Smooth muscle cell (in vitro differentiated cells): ENCODE results near the gene JAK1. TPM values are rescaled to one million over a fixed set of nuclear protein-coding genes. Genes with fewer than 3 reads are reported as not detected.

Experiments
- DNase-seq: peaks from one replicate; lab custom pipeline; 2025; ENCODE audit not compliant: unreplicated experiment; lab: John Stamatoyannopoulos, UW
- H2AFZ ChIP-seq: fragments of 200-600 bp; sonication (generic); 2 replicates; pipeline ENCODE4 v1.6.0; 2016; ENCODE audit warnings: antibody characterized with exemption, low read depth, mild to moderate bottlenecking
- H3F3A ChIP-seq: fragments of 200-600 bp; sonication (generic); 2 replicates; pipeline ENCODE4 v1.6.0; 2017; ENCODE audit warnings: antibody characterized with exemption, low read depth
- H3K27ac ChIP-seq: fragments of 200-600 bp; sonication (generic); 2 replicates; pipeline ENCODE4 v1.5.1; 2016; ENCODE audit warnings: low read depth, mild to moderate bottlenecking
- H3K27me3 ChIP-seq: fragments of 200-600 bp; sonication (generic); 2 replicates; pipeline ENCODE4 v1.6.1; 2016; ENCODE audit warnings: low read depth, mild to moderate bottlenecking
- H3K36me3 ChIP-seq: fragments of 200-600 bp; sonication (generic); 2 replicates; pipeline ENCODE4 v1.5.1; 2016; ENCODE audit warnings: low read depth
- H3K4me1 ChIP-seq: fragments of 200-600 bp; sonication (generic); 2 replicates; pipeline ENCODE4 v1.5.1; 2016; ENCODE audit warnings: low read depth
- H3K4me2 ChIP-seq: fragments of 200-600 bp; sonication (generic); 2 replicates; pipeline ENCODE4 v1.6.0; 2016; ENCODE audit warnings: mild to moderate bottlenecking
- H3K4me3 ChIP-seq: fragments of 200-600 bp; sonication (generic); 2 replicates; pipeline ENCODE4 v1.5.1; 2016; ENCODE audit warnings: mild to moderate bottlenecking
- H3K79me2 ChIP-seq: fragments of 200-600 bp; sonication (generic); 2 replicates; pipeline ENCODE4 v1.6.0; 2016; ENCODE audit warnings: low read depth, mild to moderate bottlenecking
- H3K9ac ChIP-seq: fragments of 200-600 bp; sonication (generic); 2 replicates; pipeline ENCODE4 v1.6.0; 2016; ENCODE audit warnings: low read depth
- H3K9me3 ChIP-seq: fragments of 200-600 bp; sonication (generic); replicated peaks from 2 replicates; pipeline ENCODE4 v1.5.1; 2016; ENCODE audit warnings: low read depth
- H4K20me1 ChIP-seq: fragments of 200-600 bp; sonication (generic); 2 replicates; pipeline ENCODE4 v1.6.0; 2016; ENCODE audit warnings: low read depth
- WGBS: methylation state at CpG from one replicate; pipeline ENCODE4 v1.1.7; 2016; ENCODE audit warnings: low lambda C conversion rate; 5-methylcytosine and 5-hydroxymethylcytosine counted together
- polyA plus RNA-seq: library from polyadenylated mRNA; unstranded; fragments of >200 nt; fragmentation: Nextera tagmentation; extraction: Ambion mirVana; gene quantifications from 2 replicates; pipeline ENCODE4 v1.2.1, GENCODE V29; 2016
- total RNA-seq: library from RNA; depleted of rRNA; stranded (reverse); fragments of >200 nt; gene quantifications from 2 replicates; pipeline ENCODE4 v1.2.3, GENCODE V29; 2014
- TF ChIP-seq, protein P1 (sequence below): fragments of 200-600 bp; sonication (generic); IDR thresholded peaks from 2 replicates; pipeline ENCODE4 v1.5.1; 2017; ENCODE audit warnings: borderline replicate concordance, mild to moderate bottlenecking, antibody characterized with exemption; ENCODE audit not compliant: insufficient read depth, poor library complexity, severe bottlenecking

Gene JAK1
- total and polyA plus RNA-seq, 2 experiments from 2014 or later = 44.9 to 110 TPM

- Histone ChIP-seq H3F3A (no peaks in the 10 kb centered on the region), H3K27me3 (no peaks in the 10 kb centered on the region), H3K4me1 (no peaks in the 10 kb centered on the region), H2AFZ (no peak overlapping the region), H3K27ac (peak overlapping the region; percentile 16), H3K4me2 (no peak overlapping the region), H3K79me2 (peaks cover 89% of the 10 kb centered on the region), H3K4me3 (no peak overlapping the region), H3K9ac (no peak overlapping the region), H4K20me1 (peaks cover 66% of the 10 kb centered on the region), H3K9me3 (no peaks in the 10 kb centered on the region), H3K36me3 (no peaks in the 10 kb centered on the region)
- TF ChIP-seq, protein P1, sequence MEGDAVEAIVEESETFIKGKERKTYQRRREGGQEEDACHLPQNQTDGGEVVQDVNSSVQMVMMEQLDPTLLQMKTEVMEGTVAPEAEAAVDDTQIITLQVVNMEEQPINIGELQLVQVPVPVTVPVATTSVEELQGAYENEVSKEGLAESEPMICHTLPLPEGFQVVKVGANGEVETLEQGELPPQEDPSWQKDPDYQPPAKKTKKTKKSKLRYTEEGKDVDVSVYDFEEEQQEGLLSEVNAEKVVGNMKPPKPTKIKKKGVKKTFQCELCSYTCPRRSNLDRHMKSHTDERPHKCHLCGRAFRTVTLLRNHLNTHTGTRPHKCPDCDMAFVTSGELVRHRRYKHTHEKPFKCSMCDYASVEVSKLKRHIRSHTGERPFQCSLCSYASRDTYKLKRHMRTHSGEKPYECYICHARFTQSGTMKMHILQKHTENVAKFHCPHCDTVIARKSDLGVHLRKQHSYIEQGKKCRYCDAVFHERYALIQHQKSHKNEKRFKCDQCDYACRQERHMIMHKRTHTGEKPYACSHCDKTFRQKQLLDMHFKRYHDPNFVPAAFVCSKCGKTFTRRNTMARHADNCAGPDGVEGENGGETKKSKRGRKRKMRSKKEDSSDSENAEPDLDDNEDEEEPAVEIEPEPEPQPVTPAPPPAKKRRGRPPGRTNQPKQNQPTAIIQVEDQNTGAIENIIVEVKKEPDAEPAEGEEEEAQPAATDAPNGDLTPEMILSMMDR = no peak
- DNase-seq = no peak
- WGBS = 88% methylated on average over 3 of the region's 3 CpGs
These were observed 55.0 kb downstream of the JAK1 start for GRCh38 chr1:64911326-64911725.

DNA sequence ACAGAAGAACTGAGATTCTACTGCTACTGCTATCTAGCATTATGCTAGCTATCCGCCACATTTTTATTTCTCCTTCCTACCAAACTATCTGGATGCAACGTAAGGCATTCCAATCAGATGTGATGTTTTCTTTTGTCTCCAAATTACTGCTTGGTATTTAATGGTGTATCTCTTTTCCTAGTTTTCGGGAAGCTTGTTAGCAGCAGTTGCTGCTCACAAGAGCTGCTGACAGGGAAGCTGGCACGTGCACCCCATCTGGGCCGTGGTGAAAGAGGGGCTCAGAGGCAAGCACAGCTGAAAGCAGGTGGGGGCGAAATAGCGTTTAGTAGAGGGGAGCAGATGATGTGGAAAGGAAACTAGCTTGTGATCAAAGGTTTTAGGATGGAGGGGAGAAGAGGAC is 57.3 kb downstream of the JAK1 start:
- TF ChIP-seq, protein P1 = no peak
- peaks cover 80% of the 10 kb centered on the region for H4K20me1 ChIP-seq
- no peak overlapping the region for H3K4me3 ChIP-seq
- peaks cover 87% of the 10 kb centered on the region for H3K79me2 ChIP-seq
- no peaks in the 10 kb centered on the region for H3K9me3 ChIP-seq
- no peaks in the 10 kb centered on the region for H3K27me3 ChIP-seq
- no peaks in the 10 kb centered on the region for H3K36me3 ChIP-seq
- H3K4me2 ChIP-seq = no peak overlapping the region
- DNase-seq = no peak
- 92% methylated on average over 7 of the region's 7 CpGs for whole genome bisulfite sequencing
- H3F3A ChIP-seq = no peaks in the 10 kb centered on the region
- H3K4me1 ChIP-seq = no peaks in the 10 kb centered on the region
- no peak overlapping the region for H2AFZ ChIP-seq
- H3K9ac ChIP-seq = no peak overlapping the region
- H3K27ac ChIP-seq = no peak overlapping the region

GRCh38 chr1:64908575-64908974 is 57.8 kb downstream of the JAK1 start:
- no peaks in the 10 kb centered on the region for H3K27me3 ChIP-seq
- no peaks in the 10 kb centered on the region for H3K36me3 ChIP-seq
- no peak overlapping the region for H3K9ac ChIP-seq
- peaks cover 83% of the 10 kb centered on the region for H3K79me2 ChIP-seq
- no peak overlapping the region for H3K4me3 ChIP-seq
- H3K27ac ChIP-seq = no peak overlapping the region
- H3F3A ChIP-seq = peaks cover 2% of the 10 kb centered on the region
- no peak for DNase-seq
- 90% methylated on average over 1 of the region's 1 CpG for WGBS
- TF ChIP-seq, protein P1 = no peak
- H4K20me1 ChIP-seq = peaks cover 84% of the 10 kb centered on the region
- no peaks in the 10 kb centered on the region for H3K4me1 ChIP-seq
- H3K9me3 ChIP-seq = no peaks in the 10 kb centered on the region
- H2AFZ ChIP-seq = no peak overlapping the region
- no peak overlapping the region for H3K4me2 ChIP-seq

GRCh38 chr1:64906447-64906846 is 59.9 kb downstream of the JAK1 start:
- no peaks in the 10 kb centered on the region for H3K27me3 ChIP-seq
- no peak for DNase-seq

More at GRCh38 chr1:64906447-64906846, 59.9 kb downstream of the JAK1 start:
- H2AFZ ChIP-seq = no peak overlapping the region
- no peak overlapping the region for H3K4me2 ChIP-seq
- no peak overlapping the region for H3K27ac ChIP-seq
- TF ChIP-seq, protein P1 = no peak
- H4K20me1 ChIP-seq = peaks cover 79% of the 10 kb centered on the region
- H3F3A ChIP-seq = peaks cover 4% of the 10 kb centered on the region
- no peak overlapping the region for H3K4me3 ChIP-seq
- no peaks in the 10 kb centered on the region for H3K36me3 ChIP-seq
- H3K79me2 ChIP-seq = peaks cover 72% of the 10 kb centered on the region
- WGBS = 92% methylated on average over 3 of the region's 3 CpGs
- no peaks in the 10 kb centered on the region for H3K9me3 ChIP-seq
- no peak overlapping the region for H3K9ac ChIP-seq
- H3K4me1 ChIP-seq = no peaks in the 10 kb centered on the region
